NCI-H226 (cell line): ENCODE results near the gene TAF11L2.
"Not testable (repeated sequence)": the region's sequence is repeated elsewhere in the genome, so short reads cannot be mapped to it uniquely, and the experiment has no call there.

Experiments
- DNase-seq: peaks from one replicate; pipeline ENCODE4 v3.0.0-alpha.2; 2015

TAF11L2 gene

GRCh38 chr5:17528369-17528768 is 30.3 kb downstream of the TAF11L2 start, which contains the start of gene TAF11L6:
Gene TAF11L6 (plus strand): TSS chr5:17528669.
- DNase-seq, result not testable (repeated sequence)
